ENCODE results near the gene PNLIPRP3.

DNA sequence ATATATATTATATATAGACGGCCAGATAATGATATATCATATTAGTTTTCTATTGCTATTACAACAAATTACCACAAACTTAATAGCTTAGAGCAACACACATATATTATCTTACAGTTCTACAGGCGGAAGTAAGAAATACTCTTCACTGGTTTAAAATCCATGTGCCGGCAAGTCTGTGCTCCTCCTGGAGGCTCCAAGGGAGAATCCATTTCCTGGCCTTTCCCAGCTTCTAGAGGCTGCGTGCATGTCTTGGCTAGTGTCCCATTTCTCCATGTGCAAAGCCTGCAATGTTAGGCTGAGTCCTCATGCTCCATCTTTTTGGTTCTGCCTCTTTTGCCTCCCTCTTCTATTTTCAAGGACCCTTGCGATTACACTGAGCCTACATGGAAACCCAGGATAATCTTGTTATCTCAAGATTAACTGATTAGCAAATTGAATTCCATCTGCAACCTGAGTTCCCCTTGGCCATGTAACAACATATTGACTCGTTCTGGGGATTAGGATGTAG, 23.9 kb upstream of the PNLIPRP3 start:
- TF ChIP-seq POLR2A (IDR thresholded peaks at IDR 0.05) (no peak), POLR2AphosphoS5 (IDR thresholded peaks at IDR 0.05) (no peak)
- TF ChIP-seq, protein P1, sequence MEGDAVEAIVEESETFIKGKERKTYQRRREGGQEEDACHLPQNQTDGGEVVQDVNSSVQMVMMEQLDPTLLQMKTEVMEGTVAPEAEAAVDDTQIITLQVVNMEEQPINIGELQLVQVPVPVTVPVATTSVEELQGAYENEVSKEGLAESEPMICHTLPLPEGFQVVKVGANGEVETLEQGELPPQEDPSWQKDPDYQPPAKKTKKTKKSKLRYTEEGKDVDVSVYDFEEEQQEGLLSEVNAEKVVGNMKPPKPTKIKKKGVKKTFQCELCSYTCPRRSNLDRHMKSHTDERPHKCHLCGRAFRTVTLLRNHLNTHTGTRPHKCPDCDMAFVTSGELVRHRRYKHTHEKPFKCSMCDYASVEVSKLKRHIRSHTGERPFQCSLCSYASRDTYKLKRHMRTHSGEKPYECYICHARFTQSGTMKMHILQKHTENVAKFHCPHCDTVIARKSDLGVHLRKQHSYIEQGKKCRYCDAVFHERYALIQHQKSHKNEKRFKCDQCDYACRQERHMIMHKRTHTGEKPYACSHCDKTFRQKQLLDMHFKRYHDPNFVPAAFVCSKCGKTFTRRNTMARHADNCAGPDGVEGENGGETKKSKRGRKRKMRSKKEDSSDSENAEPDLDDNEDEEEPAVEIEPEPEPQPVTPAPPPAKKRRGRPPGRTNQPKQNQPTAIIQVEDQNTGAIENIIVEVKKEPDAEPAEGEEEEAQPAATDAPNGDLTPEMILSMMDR (IDR thresholded peaks at IDR 0.05), result no peak

Data from transverse colon (tissue), 4 donors.